Activated CD4-positive, alpha-beta T cell treated with anti-CD3 and anti-CD28 coated beads, Interleukin-10, Interleukin-2, amounts not matched to agents 100 ng/mL and 50 ng/mL, durations not matched to agents 16 hours and 8 hours (primary cell): Measurements from ENCODE around the gene CC2D2A.
A peak's percentile ranks its signal among the peaks of the same experiment; 100 is the strongest.

Source experiments
- DNase-seq: peaks from one replicate; pipeline ENCODE4 v3.0.0-alpha.2; 2020

CC2D2A gene

DNA sequence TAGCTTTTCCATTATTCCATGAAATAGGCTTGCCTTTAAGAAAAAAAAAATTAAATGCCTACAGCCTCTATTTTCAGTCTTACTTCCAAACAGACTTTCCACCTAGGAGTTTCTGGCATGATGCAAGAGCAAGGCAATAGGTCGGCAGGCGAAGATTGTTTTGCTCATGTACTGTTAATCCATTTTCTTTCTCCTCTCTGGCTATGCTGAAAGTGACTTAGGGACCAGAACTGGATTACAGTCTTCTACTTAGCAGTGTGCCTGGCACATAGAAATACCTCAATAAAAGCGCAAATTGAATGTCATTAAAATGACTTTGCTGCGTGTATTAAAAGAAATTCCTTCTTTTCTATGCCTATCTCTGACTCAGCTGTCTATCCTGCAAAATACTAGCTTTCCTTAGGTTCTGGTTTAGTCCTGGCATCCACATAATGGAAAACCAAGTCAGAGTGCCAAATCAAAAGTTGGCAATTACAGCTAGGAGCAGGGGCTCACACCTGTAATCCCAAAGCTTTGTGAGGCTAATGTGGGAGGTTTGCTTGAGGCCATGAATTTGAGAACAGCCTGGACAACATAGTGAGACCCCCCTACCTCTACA is 51.9 kb downstream of the CC2D2A start:
- DNase-seq, result no peak

DNA sequence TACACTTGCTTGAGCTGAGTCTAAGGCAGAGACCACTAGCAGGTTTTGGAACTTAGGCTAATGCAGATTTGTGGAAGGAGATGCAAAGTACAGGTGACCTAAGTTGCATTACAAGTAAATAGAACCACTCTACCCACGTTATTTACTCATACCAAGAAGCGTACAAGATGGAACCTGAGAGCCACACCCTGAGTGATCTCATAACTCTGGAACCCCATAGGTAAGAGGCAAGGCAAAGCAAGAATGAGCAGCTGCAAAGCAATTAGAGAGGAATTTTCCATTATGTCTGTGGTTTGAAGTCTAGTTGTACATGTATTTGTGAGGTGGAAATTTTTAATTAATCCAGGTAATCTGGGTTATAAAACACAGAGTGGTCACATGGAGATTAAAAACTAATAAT is 55.4 kb downstream of the CC2D2A start:
- no peak for DNase-seq

DNA sequence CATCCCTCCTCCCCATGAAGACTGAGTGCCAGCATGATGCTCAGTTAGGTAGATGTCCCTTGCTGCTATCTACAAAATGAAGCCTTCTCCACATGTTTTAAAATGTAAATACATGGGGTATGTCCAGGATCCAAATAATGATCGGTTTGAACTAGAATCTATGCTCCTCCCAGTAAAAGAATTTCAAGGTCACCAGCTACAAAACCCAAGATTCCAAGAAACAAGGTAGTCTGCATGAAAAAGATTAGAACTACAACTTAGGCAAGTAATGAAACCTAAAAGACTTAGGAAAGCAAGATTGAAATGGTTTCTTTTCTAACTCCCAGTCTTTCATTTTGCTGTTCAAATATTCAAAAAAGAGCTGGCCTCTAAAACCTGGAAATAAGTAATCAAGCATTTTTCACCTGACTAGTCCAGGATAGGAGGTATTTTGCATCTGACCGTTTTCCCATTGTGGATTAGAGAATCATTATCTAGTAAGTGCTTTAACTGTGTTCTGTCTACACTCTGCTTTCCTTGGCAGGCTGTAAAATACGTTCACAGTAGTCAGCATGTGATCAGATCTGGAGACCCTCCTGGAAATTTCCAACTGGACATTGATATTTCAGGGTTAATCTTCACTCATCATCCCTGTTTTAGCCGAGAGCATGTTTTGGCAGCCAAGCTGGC is 57.4 kb downstream of the CC2D2A start:
- DNase-seq, result no peak

DNA sequence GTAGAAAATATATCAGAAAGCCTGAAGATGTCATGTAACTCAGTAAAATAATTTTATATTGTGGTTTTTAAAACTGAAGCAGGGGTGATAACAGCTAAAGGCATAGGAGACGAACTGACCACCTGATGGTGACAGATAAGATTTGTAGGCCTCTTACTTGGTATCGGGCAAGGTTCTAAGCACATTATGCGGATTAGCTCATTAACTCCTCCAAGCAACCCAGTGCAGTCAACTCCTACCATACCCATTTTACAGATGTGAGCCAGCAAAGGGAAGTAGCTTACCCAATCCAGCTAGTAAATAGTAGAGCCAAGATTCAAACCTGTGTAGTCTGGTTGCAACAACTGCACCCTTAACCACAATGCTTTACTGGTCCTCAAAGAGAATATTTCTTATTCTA is 62.1 kb downstream of the CC2D2A start:
- DNase-seq, result no peak

DNA sequence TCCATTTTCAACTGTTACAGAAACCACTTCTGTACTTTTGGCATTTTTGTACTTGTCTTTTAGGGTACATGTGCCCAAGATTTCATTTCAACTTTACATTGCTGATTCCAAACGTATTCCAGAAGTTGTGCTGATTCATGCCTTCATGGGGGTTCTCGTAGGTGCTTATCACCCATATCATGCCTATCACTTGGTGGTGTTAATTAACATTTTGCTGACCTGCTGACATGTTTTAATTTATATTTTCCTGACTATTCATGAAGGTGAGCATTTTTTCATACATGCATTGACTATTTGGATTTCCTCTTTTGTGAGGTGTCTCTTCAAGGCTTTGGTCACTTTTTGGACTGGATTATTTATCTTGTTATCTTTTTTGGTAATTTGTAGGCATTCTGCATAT is 64.1 kb downstream of the CC2D2A start:
- no peak for DNase-seq

DNA sequence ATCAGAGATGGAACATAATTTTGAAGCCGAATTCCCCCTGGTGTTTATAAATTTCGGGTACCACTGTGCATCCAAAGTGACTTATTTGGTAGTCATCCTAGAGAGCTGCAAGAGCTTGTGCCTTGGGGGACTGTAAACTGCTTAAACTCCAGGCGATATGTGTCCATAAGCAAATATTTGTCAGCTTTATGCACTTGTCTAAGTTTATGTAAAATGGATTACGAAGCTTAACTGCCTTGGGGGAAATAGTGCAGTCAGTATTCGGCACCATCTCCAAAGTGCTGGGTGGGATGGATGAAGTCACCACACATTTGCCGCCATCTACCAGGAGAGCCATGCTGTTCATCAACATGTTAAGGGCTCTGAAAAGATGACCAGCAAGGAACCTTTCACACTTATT is 65.9 kb downstream of the CC2D2A start:
- DNase-seq, result no peak

DNA sequence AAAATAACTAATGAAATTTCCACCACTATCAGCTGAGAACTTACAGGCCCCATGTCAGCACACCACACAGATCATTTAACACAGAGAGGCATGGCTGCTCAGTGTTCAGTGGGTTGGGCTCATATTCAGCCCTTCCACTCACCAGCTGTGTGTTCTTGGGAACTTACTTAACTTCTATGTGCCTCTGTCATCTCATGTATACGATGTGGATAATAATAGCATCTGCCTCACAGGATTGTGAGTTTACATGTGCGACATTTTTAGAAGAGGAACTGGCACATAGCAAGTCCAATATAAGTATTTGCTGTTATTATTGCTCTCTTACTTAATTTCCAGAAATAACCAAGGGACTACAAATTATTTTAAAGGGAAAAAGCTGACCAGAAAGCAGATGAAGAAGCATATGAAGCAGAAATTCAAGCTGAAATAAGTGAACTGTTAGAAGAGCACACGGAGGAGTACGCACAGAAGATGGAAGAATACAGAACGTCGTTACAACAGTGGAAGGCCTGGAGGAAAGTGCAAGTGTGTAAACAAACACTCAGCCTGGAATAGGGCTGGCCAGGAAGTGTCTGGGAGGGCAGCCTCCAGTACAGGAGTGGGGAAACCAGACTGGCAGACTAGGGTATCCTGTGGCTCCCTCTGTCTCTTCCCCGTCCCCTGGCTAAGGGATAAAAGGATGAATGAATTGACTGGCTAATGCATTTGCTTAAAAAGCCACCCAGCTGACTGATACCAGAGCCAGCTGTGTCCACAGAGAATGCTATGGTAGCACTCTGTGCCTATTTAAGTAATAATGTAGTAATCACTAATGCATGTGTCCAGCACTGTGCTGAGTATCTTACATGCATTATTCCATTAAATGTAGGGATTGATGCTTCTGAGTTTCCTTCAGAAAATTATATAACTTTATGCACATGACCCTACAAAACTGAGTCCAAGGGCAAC is 67.1 kb downstream of the CC2D2A start:
- no peak for DNase-seq

DNA sequence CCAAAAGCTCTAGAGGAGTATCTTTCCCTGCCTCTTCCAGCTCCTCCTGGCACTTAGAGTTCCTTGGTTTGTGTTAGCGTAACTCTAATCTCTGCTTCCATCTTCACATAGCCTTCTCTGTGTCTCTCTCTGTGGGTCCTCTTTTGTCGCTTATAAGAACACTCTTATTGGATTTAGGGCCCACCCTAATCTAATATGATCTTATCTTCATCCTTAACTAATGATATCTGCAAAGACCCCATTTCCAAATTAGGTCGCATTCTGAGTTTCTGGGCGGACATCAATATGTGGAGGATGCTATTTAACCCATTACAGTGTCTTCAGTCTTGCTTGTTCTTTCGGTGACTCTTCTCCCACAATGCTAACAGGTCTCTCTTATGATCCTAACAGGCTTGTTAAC is 72.3 kb downstream of the CC2D2A start:
- no peak for DNase-seq

DNA sequence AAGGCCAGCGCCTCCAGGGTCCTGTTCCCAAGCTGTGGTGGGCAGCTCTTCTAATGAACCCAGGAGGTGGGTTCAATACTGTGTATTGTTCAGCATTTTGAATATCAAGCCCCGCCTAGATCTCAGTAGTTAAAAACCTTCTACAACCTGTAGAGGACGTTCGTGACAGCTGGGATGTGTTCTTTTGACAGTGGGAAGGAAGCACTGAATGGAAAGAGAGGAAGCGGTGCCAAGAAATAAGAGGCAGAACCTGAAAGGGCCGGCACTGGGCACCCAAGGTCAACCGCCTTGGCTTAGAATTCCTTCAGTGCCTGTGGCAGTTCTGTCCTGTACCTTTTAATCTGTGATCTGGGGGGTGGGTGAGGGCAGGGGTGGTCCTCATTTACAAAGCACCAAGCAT is 73.1 kb downstream of the CC2D2A start:
- DNase-seq, result no peak

DNA sequence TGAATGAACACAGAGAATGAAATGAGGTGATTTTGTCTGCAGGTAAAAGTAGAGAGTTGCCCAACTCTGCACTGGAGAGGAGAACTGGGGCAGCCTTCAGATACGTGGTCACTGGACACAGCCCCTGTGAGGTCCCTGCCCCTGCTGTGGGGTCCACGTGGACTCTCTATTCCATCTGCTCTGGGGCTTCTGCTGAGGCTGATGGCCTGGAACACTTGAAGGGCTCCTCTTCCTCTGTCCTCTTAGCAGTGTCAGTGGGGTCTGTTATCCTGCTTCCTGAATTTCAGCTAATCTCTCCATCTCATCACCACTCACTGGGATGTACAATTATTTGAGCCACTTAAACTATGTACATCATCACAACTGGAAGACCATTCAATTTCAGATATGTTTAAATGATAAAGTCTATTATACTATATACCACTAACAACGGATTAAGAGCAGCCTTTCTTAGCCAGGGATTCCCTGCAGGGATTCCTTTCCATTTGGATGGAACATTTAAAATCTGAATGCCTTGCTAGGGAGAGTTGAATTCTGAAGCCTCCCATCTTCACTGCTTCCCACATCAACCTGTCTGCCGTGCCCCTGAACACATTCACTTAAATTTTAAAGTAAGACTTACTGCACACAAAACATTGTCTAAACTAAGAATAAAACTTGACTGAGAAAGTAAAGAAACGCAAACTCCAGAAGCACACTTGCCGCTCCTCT is 74.0 kb downstream of the CC2D2A start:
- DNase-seq, result no peak

DNA sequence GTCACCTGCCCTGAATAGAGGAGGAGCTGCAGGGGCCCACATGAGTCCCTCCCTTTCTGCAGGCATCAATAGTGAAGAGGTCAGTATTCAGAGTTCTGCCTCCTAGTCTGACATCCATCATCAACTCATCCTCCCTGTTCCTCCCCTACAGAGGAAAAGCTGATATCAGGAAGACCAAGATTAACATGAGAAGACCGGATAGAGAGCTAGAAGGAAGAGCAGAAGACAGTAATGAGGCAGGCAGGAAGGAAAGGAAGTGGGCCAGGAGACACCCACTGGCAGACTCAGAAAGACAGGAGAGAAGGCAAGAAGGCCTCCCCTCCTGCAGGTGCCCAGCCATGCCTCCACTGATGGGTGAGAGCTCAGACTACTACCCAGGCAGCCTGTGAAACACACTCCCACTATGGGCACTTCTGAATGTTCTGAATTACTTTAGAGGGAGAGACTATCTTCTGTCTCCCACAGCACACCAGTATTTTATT is 74.6 kb downstream of the CC2D2A start:
- DNase-seq, result no peak

DNA sequence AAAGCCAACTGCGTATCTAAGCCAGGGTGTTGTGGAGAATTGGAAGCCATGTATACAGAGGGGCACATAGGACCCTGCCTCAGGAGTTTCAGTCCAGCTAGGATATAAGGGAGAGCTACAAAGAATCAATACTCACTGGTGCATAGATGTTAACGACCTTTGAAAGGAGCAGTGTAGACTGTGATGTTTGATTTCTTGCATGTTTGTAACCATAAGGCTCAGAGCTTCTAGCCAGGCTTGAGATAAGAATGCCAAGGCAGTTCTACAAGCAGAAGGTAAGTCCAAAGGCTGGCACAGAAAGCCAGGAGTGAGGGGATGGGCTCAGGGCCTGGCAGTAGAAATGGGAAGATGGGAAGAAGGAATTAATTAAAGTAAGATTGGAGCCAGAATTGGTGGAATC is 75.7 kb downstream of the CC2D2A start:
- no peak for DNase-seq

DNA sequence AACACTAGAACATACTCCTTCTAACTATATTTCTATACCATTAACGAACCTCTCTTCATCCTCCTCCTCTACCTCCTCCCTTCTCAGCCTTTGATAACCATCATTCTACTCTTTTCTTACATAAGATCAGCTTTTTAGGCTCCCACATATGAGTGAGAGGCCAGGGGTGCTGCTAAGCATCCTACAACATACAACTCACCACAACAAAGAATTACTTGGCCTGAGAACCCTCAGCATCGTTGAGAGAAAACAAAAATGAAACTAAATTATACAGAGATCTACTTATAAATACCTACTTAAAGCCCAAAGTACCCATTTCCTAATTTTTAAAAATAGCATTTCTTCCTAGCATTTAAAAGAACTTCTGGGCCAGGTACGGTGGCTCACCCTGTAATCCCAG is 77.7 kb downstream of the CC2D2A start:
- peak; percentile 15 for DNase-seq

DNA sequence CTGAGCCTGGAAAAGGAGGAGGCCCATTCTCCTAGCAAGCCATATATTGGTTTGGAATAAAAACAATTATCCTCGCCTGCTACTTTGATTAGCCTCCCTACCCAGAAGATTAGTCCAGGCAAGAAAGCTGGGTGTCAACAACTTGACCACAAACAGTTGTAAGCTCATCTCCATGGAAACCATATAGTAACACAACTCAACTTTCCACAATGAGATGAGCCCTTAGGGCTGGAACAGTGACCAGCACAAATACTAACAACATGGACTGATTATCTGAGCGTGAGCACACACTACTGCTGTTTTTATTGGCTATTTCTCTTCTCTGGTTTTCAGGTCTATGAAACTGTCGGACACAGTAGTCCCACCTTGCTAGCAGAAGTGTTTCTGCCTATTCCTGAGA is 80.8 kb downstream of the CC2D2A start:
- no peak for DNase-seq

DNA sequence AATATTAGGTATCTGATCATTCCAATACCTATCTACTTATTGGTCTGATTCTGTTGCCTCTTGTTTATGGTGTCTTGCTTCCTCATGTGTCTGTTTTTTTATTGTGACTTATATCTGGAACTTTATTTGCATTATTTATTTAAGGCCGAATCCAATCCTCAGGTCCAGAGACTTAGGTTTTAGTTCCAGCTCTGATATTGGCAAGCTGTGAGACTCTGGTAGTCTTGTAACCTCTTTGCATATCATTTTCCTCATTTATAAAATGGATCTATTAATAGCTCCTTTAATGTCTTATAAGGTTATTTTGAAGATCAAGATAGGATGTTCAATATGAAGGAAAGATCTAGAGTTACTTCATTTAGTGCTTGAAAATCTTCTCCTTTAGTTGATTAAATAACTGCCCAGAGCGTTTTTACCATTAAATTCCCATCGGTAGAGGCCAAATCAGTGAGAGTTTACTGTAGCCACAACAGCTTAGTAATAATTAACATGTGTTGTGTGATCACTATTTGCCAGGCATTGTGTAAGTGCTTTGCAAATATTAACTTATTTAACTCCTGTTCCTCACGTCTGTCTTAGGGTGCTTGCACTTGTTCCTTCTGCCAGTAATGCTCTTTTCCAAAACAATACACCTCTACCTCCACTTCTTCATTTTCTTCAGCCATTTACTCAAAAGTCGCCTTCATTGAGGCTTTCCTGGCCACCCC is 82.2 kb downstream of the CC2D2A start:
- DNase-seq, result no peak

DNA sequence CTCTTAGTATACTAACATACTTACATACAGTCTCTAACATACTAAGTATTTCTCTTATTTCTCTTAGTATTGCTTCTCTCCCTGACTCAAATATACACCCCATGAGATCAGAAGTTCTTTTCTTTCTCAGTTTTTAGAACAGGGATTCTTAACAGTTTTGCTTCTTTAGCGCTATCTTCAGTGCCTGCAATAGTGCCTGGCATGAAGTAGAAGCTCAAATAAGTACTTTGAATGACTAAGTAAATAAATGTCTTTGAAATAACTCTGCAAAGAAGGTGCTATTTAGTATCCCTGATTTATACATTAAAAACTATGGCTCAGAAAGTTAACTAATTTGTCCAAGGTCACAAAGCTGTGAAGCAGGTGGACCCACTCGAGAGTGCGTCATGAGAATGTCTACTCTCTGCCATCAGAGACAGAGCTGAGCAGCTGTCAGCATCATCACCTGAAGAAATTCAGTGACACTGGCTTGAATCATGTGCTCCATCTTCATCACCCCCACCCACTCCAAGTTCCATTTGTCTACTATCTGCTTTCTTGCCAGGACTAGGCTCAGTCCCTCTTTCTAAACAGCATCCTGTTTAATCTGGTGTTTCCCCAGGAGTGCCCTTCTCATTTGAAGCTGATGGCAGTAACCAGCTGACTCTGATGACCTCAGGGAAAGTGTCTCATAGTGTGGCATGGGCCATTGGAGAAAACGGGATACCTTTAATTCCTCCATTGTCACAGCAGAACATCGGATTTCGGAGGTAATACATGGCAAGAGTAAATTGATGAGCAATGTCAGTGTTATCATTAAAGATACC is 83.1 kb downstream of the CC2D2A start:
- no peak for DNase-seq

DNA sequence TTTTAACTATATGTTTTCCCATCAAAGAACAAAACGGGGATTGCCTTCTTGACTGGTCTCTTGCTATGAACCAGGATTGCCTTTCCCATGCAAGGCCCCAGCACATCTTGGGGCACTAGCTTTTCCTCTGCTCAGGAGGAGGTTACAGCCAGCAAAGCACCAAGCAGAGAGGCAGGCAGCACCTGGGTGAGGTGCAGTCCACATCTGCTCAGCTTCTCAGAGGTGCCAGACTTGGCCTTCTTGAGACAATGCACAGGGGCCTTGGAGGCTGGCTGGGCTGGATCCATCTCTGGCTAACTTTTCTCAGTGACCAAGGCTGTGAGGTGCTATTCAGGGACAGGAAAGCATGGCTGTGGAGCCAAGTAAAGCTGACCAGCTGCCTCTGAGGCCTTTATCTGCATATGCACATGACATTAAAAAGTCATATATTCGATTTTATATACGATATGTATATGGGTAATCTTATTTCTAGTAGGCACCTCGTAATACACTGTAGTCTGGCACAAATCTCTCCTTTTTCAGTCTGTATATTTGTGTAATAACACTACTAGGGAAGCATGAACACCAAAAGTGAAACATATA is 86.9 kb downstream of the CC2D2A start:
- DNase-seq, result no peak

DNA sequence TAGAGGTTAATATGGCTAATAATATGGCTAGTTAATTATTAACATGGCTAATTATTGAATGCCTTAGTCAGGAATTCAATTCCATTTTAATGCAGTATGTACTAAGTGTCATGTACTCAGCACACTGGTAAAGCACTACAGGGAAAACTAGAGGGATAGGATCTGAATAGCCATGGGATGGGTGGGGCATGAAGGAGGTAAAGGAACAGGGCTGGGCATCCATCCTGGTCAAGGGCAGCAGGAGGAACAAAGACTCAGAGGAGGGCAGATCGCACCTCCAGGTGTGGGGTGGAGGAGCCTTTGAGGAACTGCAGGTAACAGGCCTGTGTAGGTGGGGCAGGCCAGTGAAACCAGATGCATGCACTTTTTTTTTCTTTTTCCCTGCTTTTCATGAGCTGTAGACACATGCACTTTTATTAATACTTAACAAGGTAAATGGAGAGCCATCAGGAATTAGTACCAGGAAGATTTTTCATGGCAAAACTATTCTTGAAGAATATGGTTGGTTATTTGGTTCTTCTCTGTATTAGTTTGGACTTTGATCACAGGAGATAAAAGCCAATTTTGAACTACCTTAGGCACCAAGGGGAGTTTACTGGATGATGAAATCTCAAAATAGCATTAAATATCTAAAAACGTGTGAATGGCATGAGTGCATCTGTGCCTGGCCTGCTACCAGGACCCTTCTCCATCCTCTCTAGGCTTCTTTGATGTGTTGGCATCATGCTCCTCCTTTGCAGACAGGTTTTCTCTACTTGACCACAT is 88.3 kb downstream of the CC2D2A start:
- DNase-seq, result no peak

DNA sequence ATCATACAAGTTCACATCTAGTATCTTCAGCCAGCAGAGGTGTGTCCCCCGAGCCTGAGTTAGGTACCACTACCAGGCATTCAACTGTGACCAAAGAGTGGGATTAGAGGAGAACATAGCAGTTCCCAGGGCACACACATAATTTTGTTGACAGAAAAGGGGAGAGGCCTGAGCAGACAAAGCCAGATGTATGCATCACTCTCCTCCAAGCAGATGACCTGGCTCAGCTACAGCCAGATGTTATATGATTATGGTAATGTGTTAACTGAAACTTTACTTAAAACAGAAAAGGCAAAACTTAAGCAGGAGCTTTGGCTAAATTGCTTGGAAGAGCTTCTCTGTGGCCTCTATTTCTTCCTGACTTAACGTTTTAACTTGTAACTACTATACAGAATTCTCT is 88.9 kb downstream of the CC2D2A start:
- DNase-seq, result no peak

DNA sequence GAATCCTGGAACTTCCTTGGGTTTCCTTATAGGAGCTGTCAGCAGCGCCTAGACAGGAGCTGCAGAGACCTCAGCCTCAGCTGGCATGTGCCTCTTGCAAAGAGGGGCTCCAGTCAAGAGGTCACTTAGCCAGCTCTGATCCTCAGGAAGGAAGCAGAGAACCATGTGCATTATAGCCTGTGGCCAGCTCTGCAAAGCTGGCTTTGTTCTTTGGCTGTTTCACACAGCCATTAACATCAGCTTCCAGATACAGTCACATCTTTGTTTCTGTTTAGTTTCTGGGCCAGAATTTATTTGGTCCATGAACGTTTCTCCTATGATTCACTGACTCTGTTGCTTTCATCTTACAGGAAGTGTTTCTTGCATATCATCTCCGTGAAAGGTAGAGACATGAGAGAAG is 92.4 kb downstream of the CC2D2A start:
- no peak for DNase-seq

DNA sequence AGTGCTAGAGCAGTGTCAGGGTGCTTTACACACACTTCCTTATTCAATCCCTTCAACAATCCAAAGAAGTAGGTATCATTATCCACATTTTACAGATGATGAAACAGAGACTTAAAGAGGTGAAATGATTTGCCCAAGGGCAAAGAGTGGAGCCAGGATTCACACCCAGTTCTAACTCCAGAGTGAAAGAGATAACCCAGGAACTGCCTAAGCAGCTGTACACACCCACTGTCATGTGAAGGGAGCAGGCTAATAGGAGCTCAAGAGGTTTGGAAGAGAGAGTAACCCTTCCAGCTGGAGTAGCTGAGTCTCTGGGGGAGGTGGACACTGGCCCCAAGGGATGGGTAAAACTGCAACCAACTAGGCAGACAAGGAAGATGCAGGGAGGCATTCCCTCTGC is 92.9 kb downstream of the CC2D2A start:
- DNase-seq, result no peak
